DND-41 (cell line): ENCODE measurements around the gene LSS.

Experiments used
- CTCF ChIP-seq: IDR thresholded peaks from 2 replicates; pipeline ENCODE4 v1.5.1; 2012; ENCODE audit warnings: borderline replicate concordance, low read length, moderate library complexity, mild to moderate bottlenecking; ENCODE audit not compliant: poor library complexity, severe bottlenecking; ENCODE audit errors: extremely low read depth
- EZH2 ChIP-seq: IDR thresholded peaks from 3 replicates; pipeline ENCODE4 v1.6.1; 2012; ENCODE audit warnings: borderline replicate concordance, low read depth, mild to moderate bottlenecking, moderate library complexity, low read length, inconsistent platforms; ENCODE audit not compliant: severe bottlenecking

- TF ChIP-seq CTCF, result no peak
- no peak for TF ChIP-seq EZH2
These were observed 69.2 kb downstream of the LSS start for GRCh38 chr21:46159390-46159789.
